ENCODE data around the gene MTX1. TPM values are rescaled to one million over a fixed set of nuclear protein-coding genes. Genes with fewer than 3 reads are reported as not detected.

The MTX1 gene
- total RNA-seq, 1 experiment from 2014 or later, result 49.1 TPM

- DNase-seq (ENCODE audit: low read depth), result no peak
These were observed 53.0 kb downstream of the MTX1 start for GRCh38 chr1:155261493-155261851.

- DNase-seq (ENCODE audit: low read depth), result peak; percentile 98
These were observed 53.6 kb downstream of the MTX1 start, which contains the start of gene SCAMP3 for GRCh38 chr1:155261852-155262673. Gene SCAMP3 (minus strand): TSS chr1:155262360. CDS start chr1:155262151, 209 bp downstream.

- no peak for DNase-seq (ENCODE audit: low read depth)
These were observed 54.6 kb downstream of the MTX1 start for GRCh38 chr1:155263067-155263466.

Other genes starting within 250 kb of the MTX1 start
- 21.6 and 24.5 TPM in 2 replicates for gene PYGO2, start 246.9 kb upstream of the MTX1 start, total RNA-seq (2014; rRNA removed)
- 325 and 337 TPM in 2 replicates for gene SHC1, start 237.9 kb upstream of the MTX1 start, total RNA-seq (2014; rRNA removed)
- 164 and 175 TPM in 2 replicates for gene CKS1B, start 234.0 kb upstream of the MTX1 start, total RNA-seq (2014; rRNA removed)
- gene FLAD1, start 225.4 kb upstream of the MTX1 start, total RNA-seq (2014; rRNA removed), result 30.9 and 41.3 TPM in 2 replicates
- gene LENEP, start 215.1 kb upstream of the MTX1 start, total RNA-seq (2014; rRNA removed), result not detected in 2 replicates
- 18.9 and 19.5 TPM in 2 replicates for gene ZBTB7B, start 205.9 kb upstream of the MTX1 start, total RNA-seq (2014; rRNA removed)
- gene DCST2, start 174.9 kb upstream of the MTX1 start, total RNA-seq (2014; rRNA removed), result 0.11 and 0.13 TPM in 2 replicates
- gene DCST1, start 174.9 kb upstream of the MTX1 start, total RNA-seq (2014; rRNA removed), result not detected in 2 replicates
- gene ADAM15, start 157.4 kb upstream of the MTX1 start, total RNA-seq (2014; rRNA removed), result 82.4 and 86.7 TPM in 2 replicates
- gene EFNA4, start 145.0 kb upstream of the MTX1 start, total RNA-seq (2014; rRNA removed), result 8.0 and 8.7 TPM in 2 replicates
- 1.7 and 2.1 TPM in 2 replicates for gene EFNA3, start 129.9 kb upstream of the MTX1 start, total RNA-seq (2014; rRNA removed)
- 0.23 TPM in 1 of 2 replicates, not detected in the other for gene EFNA1, start 80.8 kb upstream of the MTX1 start, total RNA-seq (2014; rRNA removed)
- gene SLC50A1, start 72.8 kb upstream of the MTX1 start, total RNA-seq (2014; rRNA removed), result 24.7 and 31.8 TPM in 2 replicates
- 86.9 and 101 TPM in 2 replicates for gene DPM3, start 68.2 kb upstream of the MTX1 start, total RNA-seq (2014; rRNA removed)
- gene KRTCAP2, start 35.4 kb upstream of the MTX1 start, total RNA-seq (2014; rRNA removed), result 95.3 and 96.7 TPM in 2 replicates
- 3.1 and 3.3 TPM in 2 replicates for gene TRIM46, start 34.8 kb upstream of the MTX1 start, total RNA-seq (2014; rRNA removed)
- gene THBS3, start 798 bp upstream of the MTX1 start, total RNA-seq (2014; rRNA removed), result 17.4 and 26.4 TPM in 2 replicates
- gene ENTREP3, start 46.8 kb downstream of the MTX1 start, total RNA-seq (2014; rRNA removed), result 7.8 and 15.6 TPM in 2 replicates
- gene SCAMP3, start 53.7 kb downstream of the MTX1 start, total RNA-seq (2014; rRNA removed), result 83.7 and 101 TPM in 2 replicates
- 23.7 and 26.9 TPM in 2 replicates for gene CLK2, start 64.8 kb downstream of the MTX1 start, total RNA-seq (2014; rRNA removed)
- gene HCN3, start 68.8 kb downstream of the MTX1 start, total RNA-seq (2014; rRNA removed), result 1.8 and 2.1 TPM in 2 replicates
- not detected in 2 replicates for gene PKLR, start 92.7 kb downstream of the MTX1 start, total RNA-seq (2014; rRNA removed)
- gene FDPS, start 100.2 kb downstream of the MTX1 start, total RNA-seq (2014; rRNA removed), result 172 and 197 TPM in 2 replicates
- 41.6 and 43.3 TPM in 2 replicates for gene RUSC1, start 112.2 kb downstream of the MTX1 start, total RNA-seq (2014; rRNA removed)

Data from LHCN-M2 (cell line).